Gastroesophageal sphincter (tissue), 3 donors: ENCODE measurements around the gene ITPR2.

ENCODE experiments used
- EP300 ChIP-seq: sonication (generic); formaldehyde crosslinking; IDR thresholded peaks from one replicate; pipeline ENCODE4 v1.6.1; 2017; ENCODE audit warnings: antibody characterized with exemption, mild to moderate bottlenecking
- POLR2A ChIP-seq, 2 donors: fragments of 450-650 bp; IDR thresholded peaks; one replicate each; pipeline ENCODE4 v1.6.1; 2017; ENCODE audit warnings: antibody characterized with exemption in 2 of 2, mild to moderate bottlenecking in 2 of 2, moderate library complexity in 1 of 2
- POLR2AphosphoS5 ChIP-seq: sonication (generic); formaldehyde crosslinking; IDR thresholded peaks from one replicate; pipeline ENCODE4 v1.6.1; 2017; ENCODE audit warnings: antibody characterized with exemption
- TF ChIP-seq, protein P1 (sequence below), 4 experiments: fragments of 200-600 bp in 2 of 4; fragments of 450-650 bp in 2 of 4; sonication (generic) in 1 of 4; IDR thresholded peaks; one replicate each; pipeline ENCODE4 v1.5.1; 2017 to 2019; ENCODE audit warnings: antibody characterized with exemption in 4 of 4, mild to moderate bottlenecking in 2 of 4, moderate library complexity in 2 of 4

DNA sequence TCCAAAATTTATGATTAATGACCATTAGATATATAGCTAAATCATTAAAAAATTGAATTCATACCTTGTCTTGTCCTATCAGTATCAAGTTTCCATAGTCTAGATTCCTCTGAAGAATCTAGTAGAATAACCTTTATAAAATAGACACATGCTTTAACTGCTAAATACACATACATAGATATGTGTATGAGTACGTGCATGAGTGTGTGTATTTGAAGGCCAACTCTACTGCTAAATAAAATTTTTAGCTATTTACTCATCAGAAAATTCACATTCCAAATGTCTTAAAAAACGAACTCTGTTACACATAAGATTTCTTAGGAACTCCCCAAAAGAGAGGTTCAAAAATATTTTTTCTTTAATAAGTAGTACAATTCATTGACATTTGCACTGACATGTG is 404.6 kb downstream of the ITPR2 start:
- TF ChIP-seq POLR2A (IDR thresholded peaks at IDR 0.05) (no peak), POLR2AphosphoS5 (no peak), EP300 (no peak)
- TF ChIP-seq, protein P1, sequence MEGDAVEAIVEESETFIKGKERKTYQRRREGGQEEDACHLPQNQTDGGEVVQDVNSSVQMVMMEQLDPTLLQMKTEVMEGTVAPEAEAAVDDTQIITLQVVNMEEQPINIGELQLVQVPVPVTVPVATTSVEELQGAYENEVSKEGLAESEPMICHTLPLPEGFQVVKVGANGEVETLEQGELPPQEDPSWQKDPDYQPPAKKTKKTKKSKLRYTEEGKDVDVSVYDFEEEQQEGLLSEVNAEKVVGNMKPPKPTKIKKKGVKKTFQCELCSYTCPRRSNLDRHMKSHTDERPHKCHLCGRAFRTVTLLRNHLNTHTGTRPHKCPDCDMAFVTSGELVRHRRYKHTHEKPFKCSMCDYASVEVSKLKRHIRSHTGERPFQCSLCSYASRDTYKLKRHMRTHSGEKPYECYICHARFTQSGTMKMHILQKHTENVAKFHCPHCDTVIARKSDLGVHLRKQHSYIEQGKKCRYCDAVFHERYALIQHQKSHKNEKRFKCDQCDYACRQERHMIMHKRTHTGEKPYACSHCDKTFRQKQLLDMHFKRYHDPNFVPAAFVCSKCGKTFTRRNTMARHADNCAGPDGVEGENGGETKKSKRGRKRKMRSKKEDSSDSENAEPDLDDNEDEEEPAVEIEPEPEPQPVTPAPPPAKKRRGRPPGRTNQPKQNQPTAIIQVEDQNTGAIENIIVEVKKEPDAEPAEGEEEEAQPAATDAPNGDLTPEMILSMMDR (IDR thresholded peaks at IDR 0.05) = no peak
